Ovary (tissue), 9 donors: ENCODE data around the gene AP5S1. TPM values are rescaled to one million over a fixed set of nuclear protein-coding genes. Genes with fewer than 3 reads are reported as not detected.
"Not testable (repeated sequence)": the region's sequence is repeated elsewhere in the genome, so short reads cannot be mapped to it uniquely, and the experiment has no call there.

Source experiments
- DNase-seq, 5 donors: peaks; one replicate each; pipeline ENCODE4 v3.0.0-alpha.2; 2019 to 2020
- H3K27ac ChIP-seq, 2 donors: fragments of 200-600 bp; one replicate each; pipeline versions ENCODE4 v1.5.1 to v1.8.0; 2019 to 2022
- H3K27me3 ChIP-seq: fragments of 200-600 bp; one replicate; pipeline ENCODE4 v1.8.0; 2022
- H3K36me3 ChIP-seq: fragments of 200-600 bp; sonication (generic); one replicate; pipeline ENCODE4 v1.5.1; 2019
- H3K4me1 ChIP-seq: one replicate; pipeline ENCODE4 v1.8.1; 2013; ENCODE audit warnings: mild to moderate bottlenecking, moderate library complexity; ENCODE audit not compliant: insufficient read depth
- H3K4me3 ChIP-seq: fragments of 200-600 bp; sonication (generic); one replicate; pipeline ENCODE4 v1.5.1; 2017
- H3K9me3 ChIP-seq, 2 donors: fragments of 200-600 bp in 1 of 2; sonication (generic) in 1 of 2; one replicate each; pipeline versions ENCODE4 v1.5.1 to v1.8.1; 2013 to 2019; ENCODE audit warnings: mild to moderate bottlenecking in 1 of 2, moderate library complexity in 1 of 2
- EP300 ChIP-seq: sonication (generic); formaldehyde crosslinking; IDR thresholded peaks from one replicate; pipeline ENCODE4 v1.6.1; 2017; ENCODE audit warnings: antibody characterized with exemption
- POLR2A ChIP-seq: fragments of 450-650 bp; IDR thresholded peaks from one replicate; pipeline ENCODE4 v1.6.1; 2017; ENCODE audit warnings: antibody characterized with exemption, mild to moderate bottlenecking, moderate library complexity
- WGBS, 3 donors: extraction: QIAGEN DNeasy Blood & Tissue Kit in 1 of 3; methylation state at CpG; one replicate each; pipeline versions ENCODE4 v1.1.5 to v1.1.7; 2013 to 2017; 5-methylcytosine and 5-hydroxymethylcytosine counted together
- intact Hi-C, 4 donors: fragments of 100-400 bp; cut with DNase I; formaldehyde crosslinking; loops; one replicate each; pipeline versions ENCODE4 v1.11.0 to v1.15.1; 2022 to 2023
- polyA plus RNA-seq, 2 donors: library from polyadenylated mRNA; stranded (reverse); fragments of 200-250 nt in 1 of 2; fragments of 350-450 nt in 1 of 2; fragmentation: Illumina TruSeq in 1 of 2; extraction: RNeasy Lipid Tissue Mini Kit (QIAGEN cat#74804) in 1 of 2; gene quantifications; one replicate each; pipeline ENCODE4 v1.2.3, GENCODE V29; 2013 to 2014
- total RNA-seq, 7 donors: library from RNA; depleted of rRNA in 2 of 7; stranded (reverse); fragments of >200 nt in 2 of 7; fragmentation: NEBNext Ultra II Directional in 3 of 7; extraction: Animal tissue kit (Norgen Biotek cat#: 25700) in 3 of 7; gene quantifications; one replicate each; pipeline versions ENCODE4 v1.1.0 to v1.2.4, GENCODE V29; 2016 to 2023
- TF ChIP-seq, protein P1 (sequence below), 3 donors: fragments of 450-650 bp in 2 of 3; fragments of 200-600 bp in 1 of 3; IDR thresholded peaks; one replicate each; pipeline versions ENCODE4 v1.5.1 to v1.8.0; 2016 to 2022; ENCODE audit warnings: antibody characterized with exemption in 3 of 3, mild to moderate bottlenecking in 1 of 3
- donor health status: DM: no; HTN: no; CAD: no; lungs with moderate emphysema.
- donor health status: DM: no; HTN: no; CAD: no.
- donor health status: Bipolar disorder and iron deficiency.
- donor health status: DM: yes; HTN: yes; CAD: no.
- donor health status: DM: no; HTN: no; CAD: no.
- donor health status: DM: yes; HTN: yes; CAD: no.

Gene AP5S1
- total and polyA plus RNA-seq, 9 donors, result 2.9 to 15.3 (median 10.4) TPM

DNA sequence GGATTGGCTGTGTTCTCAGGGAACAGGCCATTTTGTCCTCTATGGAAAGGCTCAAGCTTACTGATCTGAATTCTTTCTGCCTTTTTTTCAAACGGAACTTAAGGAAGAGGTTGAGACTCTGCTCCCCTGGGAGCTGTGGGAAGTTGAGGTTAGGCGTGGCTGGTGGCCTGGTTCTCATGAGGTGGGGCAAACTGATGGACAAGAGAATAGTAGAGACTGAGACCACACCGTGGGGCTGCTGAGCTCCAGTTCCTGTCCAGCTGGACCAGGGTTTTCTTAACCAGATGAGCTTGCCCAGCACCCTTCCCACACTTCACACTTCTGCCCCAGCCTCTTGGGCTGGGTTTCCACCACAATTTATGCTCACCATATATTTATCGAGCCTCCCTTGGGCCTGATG is 6.1 kb downstream of the AP5S1 start:
- no peak overlapping the region for H3K4me3 ChIP-seq
- TF ChIP-seq EP300 (no peak), POLR2A (no peak)
- TF ChIP-seq, protein P1, sequence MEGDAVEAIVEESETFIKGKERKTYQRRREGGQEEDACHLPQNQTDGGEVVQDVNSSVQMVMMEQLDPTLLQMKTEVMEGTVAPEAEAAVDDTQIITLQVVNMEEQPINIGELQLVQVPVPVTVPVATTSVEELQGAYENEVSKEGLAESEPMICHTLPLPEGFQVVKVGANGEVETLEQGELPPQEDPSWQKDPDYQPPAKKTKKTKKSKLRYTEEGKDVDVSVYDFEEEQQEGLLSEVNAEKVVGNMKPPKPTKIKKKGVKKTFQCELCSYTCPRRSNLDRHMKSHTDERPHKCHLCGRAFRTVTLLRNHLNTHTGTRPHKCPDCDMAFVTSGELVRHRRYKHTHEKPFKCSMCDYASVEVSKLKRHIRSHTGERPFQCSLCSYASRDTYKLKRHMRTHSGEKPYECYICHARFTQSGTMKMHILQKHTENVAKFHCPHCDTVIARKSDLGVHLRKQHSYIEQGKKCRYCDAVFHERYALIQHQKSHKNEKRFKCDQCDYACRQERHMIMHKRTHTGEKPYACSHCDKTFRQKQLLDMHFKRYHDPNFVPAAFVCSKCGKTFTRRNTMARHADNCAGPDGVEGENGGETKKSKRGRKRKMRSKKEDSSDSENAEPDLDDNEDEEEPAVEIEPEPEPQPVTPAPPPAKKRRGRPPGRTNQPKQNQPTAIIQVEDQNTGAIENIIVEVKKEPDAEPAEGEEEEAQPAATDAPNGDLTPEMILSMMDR (IDR thresholded peaks at IDR 0.05), result no peak
- peaks cover 2% of the 10 kb centered on the region for H3K4me1 ChIP-seq
- no peak overlapping the region for H3K27ac ChIP-seq
- H3K36me3 ChIP-seq, result no peaks in the 10 kb centered on the region
- intact Hi-C loops, result no loop called here
- no peaks in the 10 kb centered on the region for H3K9me3 ChIP-seq
- no peak for DNase-seq
- WGBS, 3 donors, result 66 to 77% (median 76%) methylated on average over 4 of the region's 4 CpGs
- H3K27me3 ChIP-seq, result no peaks in the 10 kb centered on the region

DNA sequence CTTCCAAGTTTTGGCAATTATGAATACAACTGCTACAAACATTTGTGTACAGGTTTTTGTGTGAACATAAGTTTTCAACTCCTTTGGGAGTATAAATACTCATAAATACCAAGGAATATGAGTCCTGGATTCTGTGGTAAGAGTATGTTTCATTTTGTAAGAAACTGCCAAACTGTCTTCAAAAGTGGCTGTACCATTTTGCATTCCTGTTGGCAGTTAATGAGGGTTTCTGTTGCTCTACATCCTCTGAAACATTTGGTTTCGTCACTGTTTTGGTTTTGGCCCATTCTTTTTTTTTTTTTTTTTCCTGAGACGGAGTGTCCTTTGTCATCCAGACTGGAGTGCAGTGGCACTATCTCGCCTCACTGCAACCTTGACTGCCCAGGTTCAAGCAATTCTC is 8.5 kb downstream of the AP5S1 start:
- no peaks in the 10 kb centered on the region for H3K27me3 ChIP-seq
- no peaks in the 10 kb centered on the region for H3K4me1 ChIP-seq
- H3K9me3 ChIP-seq, result no peaks in the 10 kb centered on the region
- H3K4me3 ChIP-seq, result no peak overlapping the region
- no peak for DNase-seq
- intact Hi-C loops, result no loop called here
- WGBS, 3 donors, result 93 to 96% (median 95%) methylated on average over 3 of the region's 3 CpGs
- no peaks in the 10 kb centered on the region for H3K36me3 ChIP-seq
- H3K27ac ChIP-seq, result no peak overlapping the region
- TF ChIP-seq, protein P1 (IDR thresholded peaks at IDR 0.05), result no peak
- TF ChIP-seq POLR2A (no peak), EP300 (no peak)

DNA sequence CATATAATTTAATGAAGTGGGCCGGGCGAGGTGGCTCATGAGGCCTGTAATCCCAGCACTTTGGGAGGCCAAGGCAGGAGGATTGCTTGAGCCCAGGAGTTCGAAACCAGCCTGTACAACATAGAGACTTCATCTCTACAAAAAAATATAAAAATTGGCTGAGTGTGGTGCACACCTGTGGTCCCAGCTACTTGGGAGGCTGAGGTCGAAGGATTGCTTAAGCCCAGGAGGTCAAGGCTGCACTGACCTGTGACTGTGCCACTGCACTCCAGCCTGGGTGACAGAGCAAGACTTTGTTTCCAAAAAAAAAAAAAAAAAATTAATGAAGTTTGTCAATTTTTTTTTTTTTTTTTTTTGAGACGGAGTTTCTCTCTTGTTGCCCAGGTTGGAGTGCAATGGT is 9.5 kb downstream of the AP5S1 start:
- H3K36me3 ChIP-seq, DNase-seq, H3K4me3 ChIP-seq, H3K4me1 ChIP-seq, H3K27ac ChIP-seq, intact Hi-C loops, H3K9me3 ChIP-seq, H3K27me3 ChIP-seq: not testable (repeated sequence)
- 94 to 98% (median 98%) methylated on average over 5 of the region's 5 CpGs for WGBS, 3 donors

DNA sequence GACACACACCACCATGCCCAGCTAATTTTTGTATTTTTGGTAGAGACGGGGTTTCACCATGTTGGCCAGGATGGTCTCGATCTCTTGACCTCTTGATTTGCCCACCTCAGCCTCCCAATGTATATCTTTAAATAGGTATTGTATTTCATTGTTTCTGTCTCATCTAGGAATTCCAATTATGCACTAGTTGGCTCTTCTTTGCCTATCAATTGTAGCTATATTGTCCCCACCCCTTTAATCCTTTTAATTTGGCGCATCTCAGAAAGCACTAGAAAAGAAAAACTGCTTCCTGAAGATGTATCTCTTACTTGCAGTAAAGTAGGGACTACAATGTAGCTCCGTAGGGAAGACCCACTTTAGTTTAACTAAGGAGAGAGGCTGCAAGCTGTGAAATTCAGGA is 15.8 kb downstream of the AP5S1 start:
- intact Hi-C loops, result no loop called here
- no peak for DNase-seq
- Histone ChIP-seq H3K4me1 (no peaks in the 10 kb centered on the region), H3K27me3 (no peaks in the 10 kb centered on the region), H3K9me3 (no peaks in the 10 kb centered on the region), H3K4me3 (no peak overlapping the region), H3K36me3 (no peaks in the 10 kb centered on the region), H3K27ac (no peak overlapping the region)
- TF ChIP-seq, protein P1 (IDR thresholded peaks at IDR 0.05), result no peak
- TF ChIP-seq EP300 (no peak), POLR2A (no peak)
- WGBS, 3 donors, result 94 to 97% (median 95%) methylated on average over 4 of the region's 4 CpGs

DNA sequence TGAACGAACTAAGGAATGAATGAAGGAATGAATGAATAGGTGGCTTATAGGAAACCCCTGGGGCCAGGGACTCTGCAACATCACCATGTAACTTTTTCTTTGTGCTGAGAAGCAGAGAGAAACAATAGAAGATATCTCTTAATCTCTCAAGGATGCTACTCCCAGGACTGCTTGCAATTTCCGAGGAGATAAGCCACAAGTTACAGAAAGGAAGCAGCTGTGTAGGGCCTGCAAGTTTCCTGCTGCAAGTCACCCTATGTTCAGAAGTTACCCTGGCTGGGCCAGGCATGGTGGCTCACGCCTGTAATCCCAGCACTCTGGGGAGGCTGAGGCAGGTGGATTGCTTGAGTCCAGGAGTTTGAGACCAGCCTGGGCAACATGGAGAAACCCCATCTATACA is 19.0 kb downstream of the AP5S1 start:
- no peak for DNase-seq
- no peak overlapping the region for H3K4me3 ChIP-seq
- H3K4me1 ChIP-seq, result no peaks in the 10 kb centered on the region
- H3K9me3 ChIP-seq, result no peaks in the 10 kb centered on the region
- intact Hi-C loops, result no loop called here
- 80 to 85% (median 84%) methylated on average over 3 of the region's 3 CpGs for WGBS, 3 donors
- H3K27me3 ChIP-seq, result no peaks in the 10 kb centered on the region
- H3K36me3 ChIP-seq, result no peaks in the 10 kb centered on the region
- no peak overlapping the region for H3K27ac ChIP-seq
- TF ChIP-seq EP300 (no peak), POLR2A (no peak)
- TF ChIP-seq, protein P1 (IDR thresholded peaks at IDR 0.05), result no peak

DNA sequence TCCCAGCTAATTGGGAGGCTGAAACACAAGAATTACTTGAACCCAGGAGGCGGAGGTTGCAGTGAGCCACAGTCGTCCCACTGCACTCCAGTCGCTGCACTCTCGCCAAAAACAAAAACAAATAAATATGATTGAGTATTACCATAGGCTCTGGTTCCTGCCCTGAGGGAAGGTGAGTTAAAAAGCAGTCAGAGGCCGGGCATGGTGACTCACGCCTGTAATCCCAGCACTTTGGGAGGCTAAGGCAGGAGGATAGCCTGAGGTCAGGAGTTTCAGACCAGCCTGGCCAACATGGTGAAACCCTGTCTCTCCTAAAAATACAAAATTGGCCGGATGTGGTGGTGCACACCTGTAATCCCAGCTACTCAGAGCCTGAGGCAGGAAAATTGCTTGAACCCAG is 19.9 kb downstream of the AP5S1 start:
- DNase-seq, intact Hi-C loops, H3K9me3 ChIP-seq, H3K36me3 ChIP-seq, H3K4me1 ChIP-seq, H3K27ac ChIP-seq, H3K4me3 ChIP-seq, H3K27me3 ChIP-seq: not testable (repeated sequence)
- 93 to 94% (median 93%) methylated on average over 7 of the region's 7 CpGs for WGBS, 3 donors
